HG02678 (cell line): ENCODE data around the gene MTG1.
"Not testable (repeated sequence)": the region's sequence is repeated elsewhere in the genome, so short reads cannot be mapped to it uniquely, and the experiment has no call there.

ENCODE experiments used
- ATAC-seq: cut with Tn5 transposase; IDR thresholded peaks from one replicate; pipeline ENCODE4 v1.9.1; 2021; ENCODE audit warnings: mild to moderate bottlenecking, moderate library complexity; ENCODE audit not compliant: unreplicated experiment

Gene MTG1

GRCh38 chr10:133377025-133377817 is 16.7 kb upstream of the MTG1 start:
- no peak for ATAC-seq

- no peak for ATAC-seq
Observed at GRCh38 chr10:133377818-133378250, 16.1 kb upstream of the MTG1 start.

GRCh38 chr10:133378251-133379096 is 15.5 kb upstream of the MTG1 start:
- peak; percentile 46 for ATAC-seq

- peak; percentile 61 for ATAC-seq
Observed at GRCh38 chr10:133379152-133379800, 14.7 kb upstream of the MTG1 start, which contains the start of gene PAOX. TSS of gene PAOX (plus strand) at chr10:133379262. CDS start at chr10:133379317, 55 bp downstream.

- no peak for ATAC-seq
Observed at GRCh38 chr10:133379801-133380666, 13.9 kb upstream of the MTG1 start.

- ATAC-seq = no peak
Observed at GRCh38 chr10:133381036-133381435, 12.9 kb upstream of the MTG1 start.

GRCh38 chr10:133383551-133383950 is 10.4 kb upstream of the MTG1 start:
- no peak for ATAC-seq

GRCh38 chr10:133384071-133384470 is 9.9 kb upstream of the MTG1 start:
- no peak for ATAC-seq

DNA sequence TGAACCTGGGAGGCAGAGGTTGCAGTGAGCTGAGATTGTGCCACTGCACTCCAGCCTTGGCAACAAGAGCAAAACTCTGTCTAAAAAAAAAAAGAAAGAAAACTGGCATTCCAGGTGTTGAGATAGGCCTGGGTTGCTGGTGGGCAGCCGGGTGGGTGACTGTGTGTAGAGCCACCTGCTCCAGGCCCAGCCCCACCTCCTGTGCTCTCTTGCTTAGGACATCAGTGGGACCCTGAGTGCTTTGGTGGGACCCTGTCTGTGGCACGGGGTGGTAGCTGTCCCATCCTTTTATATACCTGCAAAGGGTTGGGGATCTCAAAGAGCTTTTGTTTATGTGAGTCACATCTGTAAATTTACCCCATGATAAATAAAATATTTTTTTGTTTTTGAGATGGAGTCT is 8.7 kb upstream of the MTG1 start:
- ATAC-seq = no peak

DNA sequence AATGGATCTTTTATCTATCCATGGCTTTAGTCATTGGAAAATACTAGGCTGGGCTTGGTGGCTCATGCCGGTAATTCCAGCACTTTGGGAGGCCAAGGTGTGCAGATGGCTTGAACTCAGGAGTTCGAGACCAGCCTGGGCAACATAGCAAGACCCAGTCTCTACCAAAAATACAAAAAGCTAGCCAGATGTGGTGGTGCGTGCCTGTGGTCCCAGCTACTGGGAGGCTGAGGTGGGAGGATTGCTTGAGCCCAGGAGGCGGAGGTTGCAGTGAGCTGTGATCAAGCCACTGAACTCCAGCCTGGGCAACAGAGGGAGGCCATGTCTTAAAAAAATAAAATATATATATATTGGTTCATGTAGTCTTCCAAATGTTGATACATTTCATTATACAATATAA is 7.0 kb upstream of the MTG1 start:
- not testable (repeated sequence) for ATAC-seq

DNA sequence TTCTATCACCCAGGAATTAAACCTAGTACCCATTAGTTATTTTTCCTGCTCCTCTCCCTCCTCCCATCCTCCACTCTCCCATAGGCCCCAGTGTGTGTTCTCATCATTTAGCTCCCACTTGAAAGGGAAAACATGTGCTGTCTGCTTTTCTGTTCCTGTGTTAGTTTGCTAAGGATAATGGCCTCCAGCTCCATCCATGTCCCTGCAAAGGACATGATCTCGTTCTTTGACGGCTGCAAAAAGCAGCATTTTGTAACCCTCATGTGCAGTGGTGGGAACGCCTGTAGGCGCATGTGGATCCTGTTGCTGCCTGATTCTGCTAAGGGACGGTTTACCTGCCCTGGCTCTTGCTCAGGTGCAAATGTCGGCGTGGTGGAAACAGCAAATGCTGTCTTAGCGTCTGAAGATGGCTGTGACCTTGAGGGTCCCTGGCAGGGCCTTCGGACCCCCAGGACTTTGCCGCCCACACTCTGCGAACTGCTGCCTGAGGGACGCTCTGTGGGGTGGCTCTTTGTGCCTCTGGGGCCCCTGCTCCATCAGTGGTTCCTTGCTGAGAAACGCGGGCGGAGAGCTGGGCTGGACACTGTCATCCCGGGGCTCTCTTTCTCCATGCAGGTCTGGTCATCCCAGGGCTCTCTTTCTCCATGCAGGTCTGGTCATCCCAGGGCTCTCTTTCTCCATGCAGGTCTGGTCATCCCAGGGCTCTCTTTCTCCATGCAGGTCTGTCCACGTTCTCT is 5.6 kb upstream of the MTG1 start:
- ATAC-seq = no peak

GRCh38 chr10:133388973-133389818 is 4.8 kb upstream of the MTG1 start:
- ATAC-seq = peak; percentile 81

DNA sequence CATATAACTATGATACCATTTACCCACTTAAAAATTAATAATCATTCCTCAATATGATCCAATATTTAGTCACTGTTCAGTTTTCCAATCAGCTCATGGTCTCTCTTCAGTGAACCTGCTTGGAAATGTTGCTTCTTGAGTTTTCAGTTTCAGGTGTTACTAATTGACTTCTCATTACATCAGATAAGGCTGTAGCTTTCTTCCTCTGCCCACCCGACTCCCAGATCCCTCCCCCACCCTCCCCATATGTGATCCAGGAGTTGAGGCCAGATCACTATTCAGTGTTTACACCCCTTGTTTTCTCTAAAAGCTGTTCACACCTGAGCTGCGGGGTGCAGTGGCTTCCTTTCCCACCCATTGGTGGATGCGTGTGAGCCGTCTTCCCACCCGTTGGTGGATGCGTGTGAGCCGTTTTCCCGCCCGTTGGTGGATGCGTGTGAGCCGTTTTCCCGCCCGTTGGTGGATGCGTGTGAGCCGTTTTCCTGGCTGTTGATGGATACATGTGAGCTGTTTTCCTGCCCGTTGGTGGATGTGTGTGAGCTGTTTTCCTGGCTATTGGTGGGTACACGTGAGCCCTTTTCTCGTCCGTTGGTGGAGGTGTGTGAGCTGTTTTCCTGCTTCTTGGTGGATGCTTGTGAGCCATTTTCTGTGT is 3.2 kb upstream of the MTG1 start:
- no peak for ATAC-seq

DNA sequence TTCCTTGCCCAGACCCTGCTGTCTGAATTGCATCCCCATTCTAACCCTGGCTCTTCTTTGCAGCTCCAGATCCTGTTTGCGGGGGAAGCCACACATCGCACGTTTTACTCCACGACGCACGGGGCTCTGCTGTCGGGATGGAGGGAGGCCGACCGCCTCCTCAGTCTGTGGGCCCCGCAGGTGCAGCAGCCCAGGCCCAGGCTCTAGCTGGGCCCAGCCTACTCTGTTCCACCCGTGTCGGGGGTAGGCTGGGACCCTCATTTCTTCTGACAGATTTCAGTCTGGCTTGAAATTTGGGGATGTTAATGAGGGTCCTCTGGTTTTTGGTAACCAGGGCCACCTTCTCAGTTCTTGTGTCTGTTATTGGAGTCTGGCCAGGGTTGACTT is 2.7 kb upstream of the MTG1 start:
- ATAC-seq = no peak

GRCh38 chr10:133391761-133392518 is 2.0 kb upstream of the MTG1 start:
- no peak for ATAC-seq

DNA sequence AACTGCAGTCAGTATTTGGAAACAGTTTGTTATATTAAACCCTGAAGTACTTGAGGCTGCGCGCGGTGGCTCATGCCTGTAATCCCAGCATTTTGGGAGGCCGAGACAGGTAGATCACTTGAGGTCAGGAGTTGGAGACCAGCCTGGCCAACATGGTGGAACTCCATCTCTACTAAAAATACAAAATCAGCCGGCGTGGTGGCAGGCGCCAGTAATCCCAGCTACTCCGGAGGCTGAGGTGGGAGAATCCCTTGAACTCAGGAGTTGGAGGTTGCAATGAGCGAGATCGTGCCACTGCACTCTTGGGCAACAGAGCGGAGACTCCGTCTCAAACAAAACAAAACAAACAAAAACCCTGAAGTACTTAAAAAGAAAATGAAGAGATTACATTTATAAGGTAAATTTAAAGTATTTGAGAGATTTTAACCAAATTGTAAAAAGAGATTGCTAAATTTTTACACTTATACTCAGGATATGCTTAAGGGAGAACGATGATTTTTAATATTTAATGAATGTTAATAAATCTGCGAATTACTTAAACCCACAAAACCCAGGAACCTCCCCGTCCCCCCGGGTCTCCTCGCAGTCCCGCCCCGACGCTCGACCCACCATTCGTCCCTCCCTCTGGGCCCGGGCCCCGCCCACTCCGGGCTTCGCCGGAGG is 425 bp upstream of the MTG1 start:
- ATAC-seq = no peak

DNA sequence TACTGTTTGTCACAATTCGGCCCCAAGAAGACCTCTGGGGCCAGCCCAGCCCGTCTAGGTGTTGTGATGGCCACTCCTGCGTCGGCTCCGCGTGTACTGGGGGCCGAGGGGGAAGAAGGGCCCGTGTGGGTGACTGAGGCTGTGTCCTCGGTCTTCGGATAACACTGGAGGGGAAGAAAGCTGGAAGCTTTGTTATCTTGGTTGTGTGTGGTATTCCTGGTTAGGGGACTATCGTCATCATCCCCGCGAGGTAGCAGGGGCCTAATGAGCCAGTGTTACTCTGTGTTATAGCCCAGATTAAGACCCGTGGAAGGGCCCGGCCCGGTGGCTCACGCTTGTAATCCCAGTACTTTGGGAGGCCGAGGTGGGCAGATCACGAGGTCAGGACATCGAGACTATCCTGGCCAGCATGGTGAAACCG is 854 bp downstream of the MTG1 start:
- ATAC-seq = no peak
